HepG2 (cell line): ENCODE measurements around the gene MAD2L2. TPM values are rescaled to one million over a fixed set of nuclear protein-coding genes. Genes with fewer than 3 reads are reported as not detected.
A peak's percentile ranks its signal among the peaks of the same experiment; 100 is the strongest.

ENCODE experiments used
- ARID5B ChIP-seq: IDR thresholded peaks from 2 replicates; pipeline ENCODE4 v1.4.0; 2020; ENCODE audit warnings: mild to moderate bottlenecking, missing genetic modification reagents
- CTCF ChIP-seq: sonication (generic); formaldehyde crosslinking; IDR thresholded peaks from 2 replicates; pipeline ENCODE4 v1.5.0; 2020; ENCODE audit warnings: mild to moderate bottlenecking, missing genetic modification reagents, moderate library complexity
- E2F2 ChIP-seq: sonication (generic); formaldehyde crosslinking; IDR thresholded peaks from 2 replicates; pipeline ENCODE4 v1.4.0; 2020; ENCODE audit warnings: missing genetic modification reagents, borderline replicate concordance
- GATAD2A ChIP-seq: IDR thresholded peaks from 2 replicates; pipeline ENCODE4 v1.6.1; 2016
- HNF1B ChIP-seq: sonication (generic); formaldehyde crosslinking; IDR thresholded peaks from 2 replicates; pipeline ENCODE4 v1.5.1; 2020; ENCODE audit warnings: mild to moderate bottlenecking, moderate library complexity, missing genetic modification reagents
- LCORL ChIP-seq, 2 experiments: fragments of 450-650 bp in 1 of 2; sonication (generic) in 1 of 2; formaldehyde crosslinking in 1 of 2; IDR thresholded peaks; 2 replicates each; pipeline versions ENCODE4 v1.5.0 to v1.6.1; 2017 to 2020; ENCODE audit warnings: antibody characterized with exemption in 1 of 2, missing genetic modification reagents in 1 of 2
- MAFF ChIP-seq: IDR thresholded peaks from 2 replicates; pipeline ENCODE4 v1.6.1; 2011; ENCODE audit warnings: low read depth, low read length, improper control_type of control experiment
- POLR2AphosphoS5 ChIP-seq: IDR thresholded peaks from 2 replicates; pipeline ENCODE4 v1.6.1; 2012; ENCODE audit warnings: low read depth, low read length
- PRDM10 ChIP-seq: sonication (generic); formaldehyde crosslinking; IDR thresholded peaks from 2 replicates; pipeline ENCODE4 v1.4.0; 2020; ENCODE audit warnings: low read depth, missing genetic modification reagents
- RAD21 ChIP-seq: fragments of 450-650 bp; formaldehyde crosslinking; IDR thresholded peaks from 2 replicates; pipeline ENCODE4 v1.5.0; 2020; ENCODE audit warnings: mild to moderate bottlenecking
- SUZ12 ChIP-seq: fragments of 150-350 bp; IDR thresholded peaks from 2 replicates; pipeline ENCODE4 v1.6.1; 2014; ENCODE audit warnings: low read depth, low read length
- TAF1 ChIP-seq: sonication (generic); formaldehyde crosslinking; IDR thresholded peaks from 2 replicates; pipeline ENCODE4 v1.4.0; 2020; ENCODE audit warnings: missing genetic modification reagents
- THAP11 ChIP-seq: IDR thresholded peaks from 2 replicates; pipeline ENCODE4 v1.6.1; 2016; ENCODE audit warnings: missing biosample characterization, missing genetic modification reagents
- THRA ChIP-seq: sonication (generic); formaldehyde crosslinking; IDR thresholded peaks from 2 replicates; pipeline ENCODE4 v1.4.0; 2020; ENCODE audit warnings: missing genetic modification reagents, borderline replicate concordance
- polyA plus RNA-seq, 8 experiments: library from polyadenylated mRNA; depleted of rRNA in 3 of 8; stranded (reverse) in 7 of 8; unstranded in 1 of 8; fragments of >200 nt; fragmentation: Illumina TruSeq in 4 of 8; extraction: Trizol in 4 of 8; gene quantifications; 2 replicates each; pipeline versions ENCODE4 v1.2.1 to v1.2.3, GENCODE V29; 2011 to 2016; ENCODE audit warnings: low read depth in 4 of 8, missing spikeins in 1 of 8, mixed read lengths in 1 of 8; ENCODE audit not compliant: insufficient read depth in 1 of 8
- total RNA-seq, 5 experiments: library from RNA; depleted of rRNA; stranded (reverse); fragments of >200 nt; fragmentation: Illumina TruSeq; extraction: Trizol; gene quantifications; 2 replicates each; pipeline ENCODE4 v1.2.3, GENCODE V29; 2016; ENCODE audit warnings: low read depth in 1 of 5

Gene MAD2L2
- total and polyA plus RNA-seq, 2 of the 13 experiments (the other 11 are each of a cell fraction or from before 2014, with no cell fraction given), result 51.8 to 53.8 TPM

GRCh38 chr1:11653101-11653860, 27.7 kb downstream of the MAD2L2 start (continued):
- TF ChIP-seq HNF1B (CRISPR knock-in tag) (peak; percentile 40; the same call in 1 of the 2 replicates), TAF1 (no peak; the same call in 1 of the 2 replicates), PRDM10 (CRISPR knock-in tag) (peak; percentile 51), GATAD2A (CRISPR knock-in tag) (peak; percentile 46; the same call in 1 of the 2 replicates), MAFF (no peak; the same call in 1 of the 2 replicates), E2F2 (CRISPR knock-in tag) (no peak), POLR2AphosphoS5 (peak; percentile 67), THRA (CRISPR knock-in tag) (0 out of 2 replicates have a peak, but pooled peaks have one; percentile 11), LCORL (IDR thresholded peaks at IDR 0.05) (no peak), LCORL (CRISPR knock-in tag; IDR thresholded peaks at IDR 0.05) (0 out of 2 replicates have a peak, but pooled peaks have one; percentile 33), THAP11 (CRISPR knock-in tag) (peak; percentile 25; the same call in 1 of the 2 replicates), SUZ12 (no peak), ARID5B (CRISPR knock-in tag) (peak; percentile 46; the same call in 1 of the 2 replicates), CTCF (CRISPR knock-in tag) (peak; percentile 66), RAD21 (CRISPR knock-in tag) (peak; percentile 27; the same call in 1 of the 2 replicates)
